Activated gamma-delta T cell (primary cell): ENCODE results near the gene KCNMA1.

ENCODE experiments used
- DNase-seq: peaks from one replicate; lab custom pipeline; 2025; lab: John Stamatoyannopoulos, UW

Gene KCNMA1

GRCh38 chr10:77080361-77081027 lies 557.1 kb downstream of the KCNMA1 start:
- DNase-seq = no peak

GRCh38 chr10:77079592-77080300 lies 557.9 kb downstream of the KCNMA1 start:
- no peak for DNase-seq

- DNase-seq = no peak
These were observed 560.2 kb downstream of the KCNMA1 start for GRCh38 chr10:77077316-77077945.

GRCh38 chr10:77075926-77076325 lies 561.7 kb downstream of the KCNMA1 start:
- no peak for DNase-seq

GRCh38 chr10:77074104-77074624 lies 563.4 kb downstream of the KCNMA1 start:
- DNase-seq = no peak

GRCh38 chr10:77073663-77073960 lies 564.0 kb downstream of the KCNMA1 start:
- no peak for DNase-seq

GRCh38 chr10:77072836-77073662 lies 564.6 kb downstream of the KCNMA1 start:
- DNase-seq = no peak

GRCh38 chr10:77072361-77072835 lies 565.2 kb downstream of the KCNMA1 start:
- DNase-seq = no peak

GRCh38 chr10:77071956-77072355 lies 565.7 kb downstream of the KCNMA1 start:
- no peak for DNase-seq

- no peak for DNase-seq
These were observed 566.6 kb downstream of the KCNMA1 start for GRCh38 chr10:77071001-77071511.

- no peak for DNase-seq
These were observed 567.3 kb downstream of the KCNMA1 start for GRCh38 chr10:77070346-77070745.

GRCh38 chr10:77068969-77069368 lies 568.6 kb downstream of the KCNMA1 start:
- DNase-seq = no peak

- no peak for DNase-seq
These were observed 569.3 kb downstream of the KCNMA1 start for GRCh38 chr10:77068272-77068671.

- no peak for DNase-seq
These were observed 575.2 kb downstream of the KCNMA1 start for GRCh38 chr10:77062381-77062780.

- DNase-seq = no peak
These were observed 576.7 kb downstream of the KCNMA1 start for GRCh38 chr10:77060913-77061312.

GRCh38 chr10:77056650-77057049 lies 581.0 kb downstream of the KCNMA1 start:
- no peak for DNase-seq

GRCh38 chr10:77052593-77052992 lies 585.0 kb downstream of the KCNMA1 start:
- DNase-seq = no peak

GRCh38 chr10:77051837-77052236 lies 585.8 kb downstream of the KCNMA1 start:
- DNase-seq = no peak

GRCh38 chr10:77049896-77050295 lies 587.7 kb downstream of the KCNMA1 start:
- no peak for DNase-seq

- DNase-seq = no peak
These were observed 588.5 kb downstream of the KCNMA1 start for GRCh38 chr10:77049146-77049545.

- no peak for DNase-seq
These were observed 592.5 kb downstream of the KCNMA1 start for GRCh38 chr10:77045085-77045484.

- no peak for DNase-seq
These were observed 594.2 kb downstream of the KCNMA1 start for GRCh38 chr10:77043420-77043763.
